Lower leg skin (tissue), 3 donors: ENCODE measurements around the gene BRD7.

Experiments used
- POLR2A ChIP-seq, 2 donors: fragments of 450-650 bp; IDR thresholded peaks; one replicate each; pipeline ENCODE4 v1.6.1; 2016 to 2017; ENCODE audit warnings: antibody characterized with exemption in 2 of 2, mild to moderate bottlenecking in 1 of 2, moderate library complexity in 1 of 2
- TF ChIP-seq, protein P1 (sequence below), 3 donors: fragments of 450-650 bp; IDR thresholded peaks; one replicate each; pipeline ENCODE4 v1.5.1; 2016; ENCODE audit warnings: antibody characterized with exemption in 3 of 3, mild to moderate bottlenecking in 3 of 3, moderate library complexity in 2 of 3

DNA sequence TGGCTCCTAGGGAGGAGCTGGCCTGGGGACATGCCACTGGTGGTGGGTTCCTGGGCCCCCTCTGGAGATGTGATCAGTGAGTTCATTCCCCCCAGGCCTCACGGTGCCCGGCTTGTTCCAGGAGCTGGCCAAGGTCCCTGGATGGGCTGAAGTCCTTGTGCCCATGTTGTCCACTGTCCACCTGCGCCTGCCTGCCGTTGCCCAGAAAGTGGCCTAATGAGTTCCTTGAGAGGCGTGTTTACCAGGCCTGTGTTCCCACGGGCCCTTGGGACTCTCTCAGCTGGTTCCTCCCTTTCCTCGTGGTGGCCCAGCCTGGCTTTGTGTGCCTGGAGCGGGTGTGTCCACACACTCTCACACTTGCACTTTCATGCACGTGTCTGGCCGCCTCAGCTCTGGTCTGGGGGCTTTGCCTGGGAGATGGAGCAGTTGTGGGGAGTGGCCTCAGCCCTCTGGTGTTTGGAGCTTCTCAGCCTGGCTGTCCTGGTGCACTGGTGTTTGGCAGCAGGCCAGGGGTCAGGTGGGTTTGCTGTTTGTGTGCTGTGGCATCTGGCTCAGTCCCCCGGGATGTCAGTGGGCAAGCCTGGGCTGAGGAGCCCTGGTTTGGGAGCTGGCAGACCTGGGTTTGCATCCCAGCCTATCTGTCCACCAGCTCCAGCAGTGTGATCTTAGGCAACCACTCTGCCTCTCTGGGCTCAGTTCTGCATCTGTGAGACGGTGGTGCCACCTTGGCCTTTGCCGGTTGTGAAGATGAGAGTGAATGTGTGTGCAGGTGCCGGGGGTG is 84.5 kb downstream of the BRD7 start:
- TF ChIP-seq, protein P1, sequence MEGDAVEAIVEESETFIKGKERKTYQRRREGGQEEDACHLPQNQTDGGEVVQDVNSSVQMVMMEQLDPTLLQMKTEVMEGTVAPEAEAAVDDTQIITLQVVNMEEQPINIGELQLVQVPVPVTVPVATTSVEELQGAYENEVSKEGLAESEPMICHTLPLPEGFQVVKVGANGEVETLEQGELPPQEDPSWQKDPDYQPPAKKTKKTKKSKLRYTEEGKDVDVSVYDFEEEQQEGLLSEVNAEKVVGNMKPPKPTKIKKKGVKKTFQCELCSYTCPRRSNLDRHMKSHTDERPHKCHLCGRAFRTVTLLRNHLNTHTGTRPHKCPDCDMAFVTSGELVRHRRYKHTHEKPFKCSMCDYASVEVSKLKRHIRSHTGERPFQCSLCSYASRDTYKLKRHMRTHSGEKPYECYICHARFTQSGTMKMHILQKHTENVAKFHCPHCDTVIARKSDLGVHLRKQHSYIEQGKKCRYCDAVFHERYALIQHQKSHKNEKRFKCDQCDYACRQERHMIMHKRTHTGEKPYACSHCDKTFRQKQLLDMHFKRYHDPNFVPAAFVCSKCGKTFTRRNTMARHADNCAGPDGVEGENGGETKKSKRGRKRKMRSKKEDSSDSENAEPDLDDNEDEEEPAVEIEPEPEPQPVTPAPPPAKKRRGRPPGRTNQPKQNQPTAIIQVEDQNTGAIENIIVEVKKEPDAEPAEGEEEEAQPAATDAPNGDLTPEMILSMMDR (IDR thresholded peaks at IDR 0.05) = no peak
- TF ChIP-seq POLR2A (IDR thresholded peaks at IDR 0.05) = no peak
